HCT116 (cell line): Measurements from ENCODE around the gene PSMC5. TPM values are rescaled to one million over a fixed set of nuclear protein-coding genes. Genes with fewer than 3 reads are reported as not detected.
"Not testable (repeated sequence)": the region's sequence is repeated elsewhere in the genome, so short reads cannot be mapped to it uniquely, and the experiment has no call there.

ENCODE experiments used
- ATAC-seq: fragments of 200-7000 bp; cut with Tn5 transposase; 2 replicates; pipeline ENCODE4 v1.9.1; 2020; ENCODE audit warnings: mild to moderate bottlenecking, moderate library complexity
- BruUV-seq: library from RNA; stranded (reverse); fragments of 400-500 nt; replicated peaks from 2 replicates; lab custom pipeline; 2021; lab: Mats Ljungman, UMichigan
- CTCF ChIA-PET: fragments of 300-600 bp; sonication (Branson Sonifier 250); formaldehyde crosslinking; loops from one replicate; lab custom pipeline; 2021; ENCODE audit warnings: antibody characterized with exemption; lab: Charles Lee
- POLR2A ChIA-PET: fragments of 300-600, 350-600 bp; sonication (Branson Sonifier 250); formaldehyde crosslinking; loops from one replicate; lab custom pipeline; 2021; ENCODE audit warnings: antibody characterized with exemption; lab: Charles Lee
- RAD21 ChIA-PET, 2 experiments: fragments of 300-600 bp; sonication (Branson Sonifier 250); formaldehyde crosslinking; loops; one replicate each; lab custom pipeline; 2023; ENCODE audit warnings: low total read pairs in 2 of 2; ENCODE audit not compliant: uncharacterized antibody in 2 of 2, unreplicated experiment in 2 of 2, low non-redundant PET in 1 of 2; lab: Charles Lee
- DNase-seq: peaks from one replicate; pipeline ENCODE4 v3.0.0-alpha.2; 2010; ENCODE audit warnings: low read depth, low spot score
- H2AFZ ChIP-seq: fragments of 200-600 bp; shearing (Covaris generic), sonication (generic); 2 replicates; pipeline ENCODE4 v1.6.1; 2017; ENCODE audit warnings: low read depth, mixed run types, mixed read lengths, antibody characterized with exemption, low read length; ENCODE audit not compliant: poor library complexity, severe bottlenecking
- H3K27ac ChIP-seq: 2 replicates; pipeline ENCODE4 v1.5.1; 2012; ENCODE audit warnings: low read depth, low read length
- H3K27me3 ChIP-seq: fragments of 200-600 bp; sonication (generic); 2 replicates; pipeline ENCODE4 v1.6.1; 2016; ENCODE audit warnings: mixed run types, low read length, mixed read lengths; ENCODE audit not compliant: insufficient read depth
- H3K36me3 ChIP-seq, 2 experiments: fragments of 200-500 bp in 1 of 2; fragments of 200-600 bp in 1 of 2; sonication (Bioruptor generic) in 1 of 2; sonication (generic) in 1 of 2; 2 replicates each; pipeline versions ENCODE4 v1.5.1 to v1.6.1; 2014 to 2016; ENCODE audit warnings: low read length in 2 of 2, inconsistent platforms in 1 of 2, mixed read lengths in 1 of 2, mixed run types in 1 of 2; ENCODE audit not compliant: insufficient read depth in 2 of 2, control insufficient read depth in 1 of 2
- H3K4me1 ChIP-seq, 2 experiments: fragments of 200-600 bp in 1 of 2; sonication (generic) in 1 of 2; 2 replicates each; pipeline versions ENCODE4 v1.5.1 to v1.6.1; 2012 to 2017; ENCODE audit warnings: low read length in 2 of 2, inconsistent platforms in 1 of 2, mild to moderate bottlenecking in 1 of 2, mixed read lengths in 1 of 2, mixed run types in 1 of 2, moderate library complexity in 1 of 2; ENCODE audit not compliant: insufficient read depth in 2 of 2, control insufficient read depth in 1 of 2
- H3K4me2 ChIP-seq: fragments of 200-600 bp; sonication (generic); 2 replicates; pipeline ENCODE4 v1.6.1; 2017; ENCODE audit warnings: mixed run types, low read length, mixed read lengths
- H3K4me3 ChIP-seq, 2 experiments: fragments of 200-600 bp in 1 of 2; sonication (generic) in 1 of 2; replicated peaks in 1 of 2; 2 replicates each; pipeline ENCODE4 v1.5.1; 2011 to 2016; ENCODE audit warnings: low read length in 2 of 2, control low read depth in 1 of 2, low read depth in 1 of 2, mild to moderate bottlenecking in 1 of 2, mixed read lengths in 1 of 2, mixed run types in 1 of 2
- H3K79me2 ChIP-seq: fragments of 200-600 bp; sonication (generic); 2 replicates; pipeline ENCODE4 v1.6.1; 2017; ENCODE audit warnings: mild to moderate bottlenecking, mixed run types, low read length, moderate library complexity, mixed read lengths; ENCODE audit not compliant: insufficient read depth
- H3K9ac ChIP-seq: fragments of 200-600 bp; sonication (generic); 2 replicates; pipeline ENCODE4 v1.6.1; 2016; ENCODE audit warnings: low read length, mixed read lengths
- H3K9me2 ChIP-seq: fragments of 200-600 bp; sonication (generic), shearing (Covaris generic); 2 replicates; pipeline ENCODE4 v1.6.1; 2017; ENCODE audit warnings: mixed run types, mild to moderate bottlenecking, moderate library complexity; ENCODE audit not compliant: insufficient read depth
- H3K9me3 ChIP-seq, 2 experiments: fragments of 200-500 bp in 1 of 2; fragments of 200-600 bp in 1 of 2; sonication (Bioruptor generic) in 1 of 2; sonication (generic) in 1 of 2; 2 replicates each; pipeline ENCODE4 v1.6.1; 2014 to 2017; ENCODE audit warnings: low read length in 2 of 2, mixed read lengths in 2 of 2, inconsistent platforms in 1 of 2, low read depth in 1 of 2, mild to moderate bottlenecking in 1 of 2, mixed run types in 1 of 2, moderate library complexity in 1 of 2; ENCODE audit not compliant: control insufficient read depth in 1 of 2, insufficient read depth in 1 of 2
- H4K20me1 ChIP-seq: fragments of 200-600 bp; sonication (generic), shearing (Covaris generic); 2 replicates; pipeline ENCODE4 v1.6.1; 2017; ENCODE audit warnings: mixed run types, mild to moderate bottlenecking, moderate library complexity; ENCODE audit not compliant: insufficient read depth
- intact Hi-C: fragments of 100-400 bp; cut with micrococcal nuclease; formaldehyde crosslinking; loops from 2 replicates; pipeline ENCODE4 v1.10.0; 2022
- total RNA-seq: library from RNA; stranded (reverse); gene quantifications from one replicate; pipeline ENCODE4 v1.2.1, GENCODE V29; 2021; ENCODE audit not compliant: unreplicated experiment
- TF ChIP-seq, protein P1 (sequence below), 3 experiments: fragments of 200-600 bp in 1 of 3; sonication (generic) in 1 of 3; IDR thresholded peaks in 2 of 3; conservative IDR thresholded peaks in 1 of 3; 2 replicates each; pipeline ENCODE4 v1.5.1; 2012 to 2017; ENCODE audit warnings: low read depth in 2 of 3, low read length in 2 of 3, antibody characterized with exemption in 1 of 3, borderline replicate concordance in 1 of 3, control low read depth in 1 of 3, mild to moderate bottlenecking in 1 of 3, mixed read lengths in 1 of 3, mixed run types in 1 of 3, moderate library complexity in 1 of 3; ENCODE audit not compliant: insufficient read depth in 1 of 3

PSMC5 gene
- total RNA-seq, 1 experiment from 2014 or later: 193 TPM

DNA sequence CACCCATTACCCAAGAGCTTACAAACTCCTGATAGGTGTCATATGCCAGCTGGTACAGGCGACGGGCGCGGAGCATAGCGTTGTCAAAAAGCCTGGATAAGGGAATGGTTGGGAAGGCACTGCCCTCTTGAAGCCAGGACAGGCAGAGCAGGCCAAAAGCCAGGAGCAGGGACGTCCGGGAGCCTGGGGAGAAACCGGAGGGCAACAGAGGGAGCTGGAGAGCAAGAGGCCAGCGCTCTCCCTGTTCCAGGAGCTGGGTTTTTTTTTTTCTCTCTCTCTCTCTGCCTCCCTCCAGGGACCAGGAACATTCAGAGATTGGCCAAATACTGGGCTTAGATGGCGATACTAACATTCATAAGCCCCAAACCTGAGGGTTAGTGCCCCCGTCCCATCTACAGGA is 54.1 kb downstream of the PSMC5 start:
- H3K27me3 ChIP-seq, RAD21 ChIA-PET, DNase-seq: not testable (repeated sequence)
- TF ChIP-seq, protein P1, sequence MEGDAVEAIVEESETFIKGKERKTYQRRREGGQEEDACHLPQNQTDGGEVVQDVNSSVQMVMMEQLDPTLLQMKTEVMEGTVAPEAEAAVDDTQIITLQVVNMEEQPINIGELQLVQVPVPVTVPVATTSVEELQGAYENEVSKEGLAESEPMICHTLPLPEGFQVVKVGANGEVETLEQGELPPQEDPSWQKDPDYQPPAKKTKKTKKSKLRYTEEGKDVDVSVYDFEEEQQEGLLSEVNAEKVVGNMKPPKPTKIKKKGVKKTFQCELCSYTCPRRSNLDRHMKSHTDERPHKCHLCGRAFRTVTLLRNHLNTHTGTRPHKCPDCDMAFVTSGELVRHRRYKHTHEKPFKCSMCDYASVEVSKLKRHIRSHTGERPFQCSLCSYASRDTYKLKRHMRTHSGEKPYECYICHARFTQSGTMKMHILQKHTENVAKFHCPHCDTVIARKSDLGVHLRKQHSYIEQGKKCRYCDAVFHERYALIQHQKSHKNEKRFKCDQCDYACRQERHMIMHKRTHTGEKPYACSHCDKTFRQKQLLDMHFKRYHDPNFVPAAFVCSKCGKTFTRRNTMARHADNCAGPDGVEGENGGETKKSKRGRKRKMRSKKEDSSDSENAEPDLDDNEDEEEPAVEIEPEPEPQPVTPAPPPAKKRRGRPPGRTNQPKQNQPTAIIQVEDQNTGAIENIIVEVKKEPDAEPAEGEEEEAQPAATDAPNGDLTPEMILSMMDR (IDR thresholded peaks at IDR 0.05 in 2 of 3, conservative IDR thresholded peaks at IDR 0.05 in 1 of 3; ENCODE audit: borderline replicate concordance in 1 of 3, insufficient read depth in 1 of 3, low read depth in 2 of 3, low read length in 2 of 3): peak in 2 of 3 experiments; percentile 11; a peak in 1 of 6 replicates
- TF ChIP-seq, all 23 proteins: peak for 1; not testable (repeated sequence) for 22
- H3K4me1 ChIP-seq, H3K9ac ChIP-seq, H3K27ac ChIP-seq, H3K4me2 ChIP-seq, H3K79me2 ChIP-seq, H4K20me1 ChIP-seq, POLR2A ChIA-PET, intact Hi-C loops, H3K9me3 ChIP-seq, H3K36me3 ChIP-seq, BruUV-seq, H3K4me3 ChIP-seq, H3K9me2 ChIP-seq, H2AFZ ChIP-seq, ATAC-seq: not testable (repeated sequence)
- CTCF ChIA-PET: interaction anchor here (0.6 to 1.5 kb wide), 7 partner anchors 11 to 1218 kb away, joined by 3 to 6 read pairs (median 5); no protein-coding TSS in a partner anchor

Other genes starting within 250 kb of the PSMC5 start
- gene TACO1, start 226.5 kb upstream of the PSMC5 start, total RNA-seq: 39.6 TPM
- gene MAP3K3, start 205.0 kb upstream of the PSMC5 start, total RNA-seq: 18.5 TPM
- 8.4 TPM for gene LIMD2, start 127.3 kb upstream of the PSMC5 start, total RNA-seq
- gene STRADA, start 85.6 kb upstream of the PSMC5 start, total RNA-seq: 38.0 TPM
- gene CCDC47, start 53.8 kb upstream of the PSMC5 start, total RNA-seq: 117 TPM
- 174 TPM for gene DDX42, start 53.3 kb upstream of the PSMC5 start, total RNA-seq
- 70.9 TPM for gene FTSJ3, start 232 bp downstream of the PSMC5 start, total RNA-seq
- gene SMARCD2, start 15.3 kb downstream of the PSMC5 start, total RNA-seq: 168 TPM
- not detected for gene CSH2, start 46.2 kb downstream of the PSMC5 start, total RNA-seq
- not detected for gene GH2, start 54.5 kb downstream of the PSMC5 start, total RNA-seq
- gene CSH1, start 69.1 kb downstream of the PSMC5 start, total RNA-seq: not detected
- not detected for gene CSHL1, start 83.8 kb downstream of the PSMC5 start, total RNA-seq
- gene GH1, start 91.4 kb downstream of the PSMC5 start, total RNA-seq: not detected
- 0.59 TPM for gene CD79B, start 104.9 kb downstream of the PSMC5 start, total RNA-seq
- 2.7 TPM for gene SCN4A, start 145.5 kb downstream of the PSMC5 start, total RNA-seq
- not detected for gene PRR29, start 170.9 kb downstream of the PSMC5 start, total RNA-seq
- gene ICAM2, start 193.2 kb downstream of the PSMC5 start, total RNA-seq: 0.61 TPM